ENCODE measurements around the gene RHBDF1. TPM values are rescaled to one million over a fixed set of nuclear protein-coding genes. Genes with fewer than 3 reads are reported as not detected.

Gene RHBDF1
- total RNA-seq, 4 donors from 2014 or later: 26.7 to 43.0 (median 30.2) TPM

DNA sequence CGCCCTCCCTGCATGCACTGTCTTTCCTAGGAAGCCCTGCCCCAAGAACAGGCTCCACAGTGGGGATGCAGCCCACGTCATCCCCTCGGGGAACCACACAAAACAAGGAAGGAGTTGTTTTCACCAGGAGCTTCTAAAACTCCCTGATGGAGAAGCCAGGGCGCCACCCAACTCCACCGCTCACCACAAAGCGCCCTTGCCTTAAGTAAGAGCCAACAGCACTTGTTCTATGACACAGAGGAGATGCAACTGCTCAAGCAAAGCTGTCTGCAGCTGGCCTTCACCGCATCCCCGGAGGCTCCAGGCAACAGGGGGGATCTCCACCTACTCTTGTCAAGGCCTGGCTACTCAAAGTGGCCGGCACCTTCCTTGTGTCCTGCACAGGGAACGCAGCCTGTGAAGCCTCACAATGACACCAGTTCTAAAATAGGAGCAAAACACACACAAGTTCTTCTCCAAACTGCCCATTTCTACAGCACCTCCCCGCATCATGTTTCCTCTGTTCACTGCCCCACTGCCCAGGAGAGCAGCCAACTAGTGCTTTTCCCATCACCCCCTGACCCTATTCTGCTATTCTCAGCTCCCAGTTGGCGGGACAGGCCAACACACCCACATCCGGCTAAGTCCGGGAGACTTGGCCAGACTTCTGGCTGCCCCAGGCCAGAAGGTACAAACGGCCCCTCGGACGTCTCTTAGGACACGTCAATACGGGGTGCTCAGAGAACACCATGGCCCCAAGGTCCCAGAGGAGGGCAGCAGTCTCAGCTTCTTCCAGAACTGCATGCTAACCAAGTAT lies 29.8 kb upstream of the RHBDF1 start:
- no peak for DNase-seq (ENCODE audit: extremely low spot score)
- Histone ChIP-seq H3K4me1 (peaks cover 18 to 35% (median 33%) of the 10 kb centered on the region in 4 donors), H3K9me3 (no peaks in the 10 kb centered on the region), H3K27me3 (no peaks in the 10 kb centered on the region), H3K27ac (replicated peaks in 1 of 4) (peak overlapping the region; percentile 53 to 74 (median 60)), H3K36me3 (peaks cover 12 to 52% (median 41%) of the 10 kb centered on the region in 4 donors), H3K4me3 (no peak overlapping the region)
- intact Hi-C loops (cut with DNase I): no loop called here
- WGBS: 71% methylated on average over 13 of the region's 19 CpGs
- TF ChIP-seq EP300 (IDR thresholded peaks at IDR 0.05) (no peak), POLR2AphosphoS5 (IDR thresholded peaks at IDR 0.05) (peak; percentile 7 to 19), POLR2A (IDR thresholded peaks at IDR 0.05; ENCODE audit: low read depth) (no peak)
- TF ChIP-seq, protein P1, sequence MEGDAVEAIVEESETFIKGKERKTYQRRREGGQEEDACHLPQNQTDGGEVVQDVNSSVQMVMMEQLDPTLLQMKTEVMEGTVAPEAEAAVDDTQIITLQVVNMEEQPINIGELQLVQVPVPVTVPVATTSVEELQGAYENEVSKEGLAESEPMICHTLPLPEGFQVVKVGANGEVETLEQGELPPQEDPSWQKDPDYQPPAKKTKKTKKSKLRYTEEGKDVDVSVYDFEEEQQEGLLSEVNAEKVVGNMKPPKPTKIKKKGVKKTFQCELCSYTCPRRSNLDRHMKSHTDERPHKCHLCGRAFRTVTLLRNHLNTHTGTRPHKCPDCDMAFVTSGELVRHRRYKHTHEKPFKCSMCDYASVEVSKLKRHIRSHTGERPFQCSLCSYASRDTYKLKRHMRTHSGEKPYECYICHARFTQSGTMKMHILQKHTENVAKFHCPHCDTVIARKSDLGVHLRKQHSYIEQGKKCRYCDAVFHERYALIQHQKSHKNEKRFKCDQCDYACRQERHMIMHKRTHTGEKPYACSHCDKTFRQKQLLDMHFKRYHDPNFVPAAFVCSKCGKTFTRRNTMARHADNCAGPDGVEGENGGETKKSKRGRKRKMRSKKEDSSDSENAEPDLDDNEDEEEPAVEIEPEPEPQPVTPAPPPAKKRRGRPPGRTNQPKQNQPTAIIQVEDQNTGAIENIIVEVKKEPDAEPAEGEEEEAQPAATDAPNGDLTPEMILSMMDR (IDR thresholded peaks at IDR 0.05): no peak

GRCh38 chr16:101586-101985 lies 29.2 kb upstream of the RHBDF1 start:
- Histone ChIP-seq H3K4me3 (no peak overlapping the region), H3K36me3 (peaks cover 12 to 52% (median 41%) of the 10 kb centered on the region in 4 donors), H3K9me3 (no peaks in the 10 kb centered on the region), H3K27me3 (no peaks in the 10 kb centered on the region), H3K27ac (replicated peaks in 1 of 4) (peak overlapping the region; percentile 53 to 74 (median 60)), H3K4me1 (peaks cover 19 to 40% (median 34%) of the 10 kb centered on the region in 4 donors)
- no peak for TF ChIP-seq EP300 (IDR thresholded peaks at IDR 0.05)
- DNase-seq (ENCODE audit: extremely low spot score): no peak
- WGBS: 93% methylated on average over 6 of the region's 6 CpGs
- intact Hi-C loops (cut with DNase I): no loop called here

GRCh38 chr16:100989-101388 lies 28.6 kb upstream of the RHBDF1 start:
- intact Hi-C loops (cut with DNase I): no loop called here
- DNase-seq (ENCODE audit: extremely low spot score): no peak
- Histone ChIP-seq H3K9me3 (no peaks in the 10 kb centered on the region), H3K27ac (replicated peaks in 1 of 4) (peak overlapping the region; percentile 53 to 74 (median 60)), H3K36me3 (peaks cover 10 to 49% (median 45%) of the 10 kb centered on the region in 4 donors), H3K4me1 (peaks cover 19 to 40% (median 34%) of the 10 kb centered on the region in 4 donors), H3K4me3 (no peak overlapping the region), H3K27me3 (no peaks in the 10 kb centered on the region)
- WGBS: 90% methylated on average over 5 of the region's 5 CpGs
- TF ChIP-seq, protein P1 (IDR thresholded peaks at IDR 0.05): no peak
- no peak for TF ChIP-seq POLR2AphosphoS5 (IDR thresholded peaks at IDR 0.05)
- TF ChIP-seq POLR2A (IDR thresholded peaks at IDR 0.05; ENCODE audit: low read depth): no peak
- TF ChIP-seq EP300 (IDR thresholded peaks at IDR 0.05): no peak

GRCh38 chr16:97822-98221 lies 25.4 kb upstream of the RHBDF1 start:
- H3K4me1 ChIP-seq: peaks cover 17 to 37% (median 32%) of the 10 kb centered on the region in 4 donors
- intact Hi-C loops (cut with DNase I): loop anchor here (1.0 kb wide), 1 partner anchor 33 kb away; no protein-coding TSS in a partner anchor
- H3K27ac ChIP-seq (replicated peaks in 1 of 4): no peak overlapping the region
- no peaks in the 10 kb centered on the region for H3K9me3 ChIP-seq
- TF ChIP-seq, protein P1 (IDR thresholded peaks at IDR 0.05): no peak
- TF ChIP-seq EP300 (IDR thresholded peaks at IDR 0.05) (no peak), POLR2A (IDR thresholded peaks at IDR 0.05; ENCODE audit: low read depth) (no peak)
- no peaks in the 10 kb centered on the region for H3K27me3 ChIP-seq
- no peak for DNase-seq (ENCODE audit: extremely low spot score)
- 100% methylated on average over 2 of the region's 8 CpGs for WGBS
- H3K4me3 ChIP-seq: no peak overlapping the region
- peaks cover 6 to 40% (median 38%) of the 10 kb centered on the region in 4 donors for H3K36me3 ChIP-seq

DNA sequence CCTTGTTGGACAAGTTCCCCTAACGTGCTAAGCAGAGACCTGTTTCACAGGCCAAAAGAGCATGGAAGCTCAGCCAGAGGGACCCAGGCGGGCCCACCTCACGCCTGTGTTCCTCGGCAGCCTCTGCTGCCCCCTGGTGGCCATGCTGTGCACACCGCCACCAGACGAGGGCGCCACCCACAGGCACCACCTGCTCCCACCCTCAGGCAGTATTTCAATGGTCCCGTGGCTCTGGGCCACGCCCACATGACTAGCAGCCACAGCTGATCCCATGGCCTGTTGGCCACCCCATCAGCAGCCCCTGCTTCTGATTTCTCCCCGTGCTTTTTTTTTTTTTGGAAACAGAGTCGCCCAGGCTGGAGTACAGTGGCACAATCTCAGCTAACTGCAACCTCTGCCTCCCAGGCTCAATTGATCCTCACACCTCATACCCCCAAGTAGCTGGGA lies 24.5 kb upstream of the RHBDF1 start:
- WGBS: 14% methylated on average over 5 of the region's 11 CpGs
- no peaks in the 10 kb centered on the region for H3K27me3 ChIP-seq
- H3K27ac ChIP-seq (replicated peaks in 1 of 4): no peak overlapping the region
- H3K4me1 ChIP-seq: peaks cover 19 to 37% (median 25%) of the 10 kb centered on the region in 4 donors
- intact Hi-C loops (cut with DNase I): loop anchor here (1.0 kb wide), 1 partner anchor 32 kb away; no protein-coding TSS in a partner anchor
- no peaks in the 10 kb centered on the region for H3K9me3 ChIP-seq
- peak; percentile 98 for DNase-seq (ENCODE audit: extremely low spot score)
- no peak overlapping the region for H3K4me3 ChIP-seq
- peaks cover 6 to 47% (median 45%) of the 10 kb centered on the region in 4 donors for H3K36me3 ChIP-seq
- TF ChIP-seq POLR2AphosphoS5 (IDR thresholded peaks at IDR 0.05): peak; percentile 41 to 84
- no peak for TF ChIP-seq POLR2A (IDR thresholded peaks at IDR 0.05; ENCODE audit: low read depth)
- TF ChIP-seq, protein P1 (IDR thresholded peaks at IDR 0.05): peak; percentile 98 to 100 (median 99)

Measured in esophagus muscularis mucosa (tissue), 4 donors.